GM23248 (cell line): ENCODE measurements around the gene C7orf57. TPM values are rescaled to one million over a fixed set of nuclear protein-coding genes. Genes with fewer than 3 reads are reported as not detected.
"Not testable (repeated sequence)": the region's sequence is repeated elsewhere in the genome, so short reads cannot be mapped to it uniquely, and the experiment has no call there.

ENCODE experiments used
- DNase-seq: peaks from one replicate; pipeline ENCODE4 v3.0.0-alpha.2; 2015
- H2AFZ ChIP-seq: fragments of 200-600 bp; sonication (generic); 2 replicates; pipeline ENCODE4 v1.6.1; 2016; ENCODE audit warnings: antibody characterized with exemption
- H3F3A ChIP-seq: fragments of 200-600 bp; sonication (generic); 2 replicates; pipeline ENCODE4 v1.6.1; 2016; ENCODE audit warnings: mild to moderate bottlenecking, antibody characterized with exemption, mixed run types; ENCODE audit not compliant: insufficient read depth
- H3K27ac ChIP-seq: fragments of 200-600 bp; sonication (generic); 2 replicates; pipeline ENCODE4 v1.5.1; 2016; ENCODE audit warnings: mild to moderate bottlenecking
- H3K27me3 ChIP-seq: fragments of 200-600 bp; sonication (generic); replicated peaks from 2 replicates; pipeline ENCODE4 v1.6.1; 2016; ENCODE audit warnings: mild to moderate bottlenecking; ENCODE audit not compliant: insufficient read depth
- H3K36me3 ChIP-seq: fragments of 200-600 bp; sonication (generic); 2 replicates; pipeline ENCODE4 v1.6.1; 2016; ENCODE audit warnings: low read depth, mild to moderate bottlenecking
- H3K4me1 ChIP-seq: fragments of 200-600 bp; sonication (generic); 2 replicates; pipeline ENCODE4 v1.6.1; 2016; ENCODE audit warnings: mild to moderate bottlenecking; ENCODE audit not compliant: insufficient read depth
- H3K4me2 ChIP-seq: fragments of 200-600 bp; sonication (generic); one replicate; pipeline ENCODE4 v1.6.1; 2016; ENCODE audit warnings: mild to moderate bottlenecking; ENCODE audit not compliant: unreplicated experiment
- H3K4me3 ChIP-seq: fragments of 200-600 bp; sonication (generic); 2 replicates; pipeline ENCODE4 v1.5.1; 2016; ENCODE audit warnings: mild to moderate bottlenecking
- H3K79me2 ChIP-seq: fragments of 200-600 bp; sonication (generic); 2 replicates; pipeline ENCODE4 v1.6.1; 2016; ENCODE audit warnings: mild to moderate bottlenecking; ENCODE audit not compliant: insufficient read depth
- H3K9ac ChIP-seq: fragments of 200-600 bp; sonication (generic); 2 replicates; pipeline ENCODE4 v1.6.1; 2016; ENCODE audit warnings: mild to moderate bottlenecking
- H3K9me2 ChIP-seq: fragments of 200-600 bp; sonication (generic); 2 replicates; pipeline ENCODE4 v1.6.1; 2016; ENCODE audit warnings: mixed run types, mild to moderate bottlenecking, moderate library complexity; ENCODE audit not compliant: insufficient read depth
- H3K9me3 ChIP-seq: fragments of 200-600 bp; sonication (generic); one replicate; pipeline ENCODE4 v1.6.1; 2017; ENCODE audit warnings: low read depth
- H4K20me1 ChIP-seq: fragments of 200-600 bp; sonication (generic); 2 replicates; pipeline ENCODE4 v1.6.0; 2016; ENCODE audit not compliant: insufficient read depth
- EZH2 ChIP-seq: fragments of 200-600 bp; sonication (generic); IDR thresholded peaks from 2 replicates; pipeline ENCODE4 v1.6.1; 2018; ENCODE audit warnings: antibody characterized with exemption, mild to moderate bottlenecking; ENCODE audit not compliant: insufficient read depth, poor library complexity, severe bottlenecking
- EZH2phosphoT487 ChIP-seq: fragments of 200-600 bp; sonication (generic); IDR thresholded peaks from 2 replicates; pipeline ENCODE4 v1.6.1; 2018; ENCODE audit warnings: antibody characterized with exemption, moderate library complexity, mild to moderate bottlenecking, low read depth; ENCODE audit not compliant: insufficient read depth
- WGBS, 2 experiments: methylation state at CpG; one replicate each; pipeline ENCODE4 v1.1.6; 2015 to 2017; ENCODE audit warnings: low lambda C conversion rate in 2 of 2, low coverage in 1 of 2; ENCODE audit errors: missing lambda C conversion rate in 2 of 2; 5-methylcytosine and 5-hydroxymethylcytosine counted together
- in situ Hi-C: fragments of 300-500 bp; cut with MboI; formaldehyde crosslinking; loops from 2 replicates; pipeline ENCODE4 v1.15.0; 2020
- polyA plus RNA-seq: library from polyadenylated mRNA; unstranded; fragments of >200 nt; fragmentation: Nextera tagmentation; extraction: Ambion mirVana; gene quantifications from 2 replicates; pipeline ENCODE4 v1.2.1, GENCODE V29; 2016
- total RNA-seq: library from RNA; depleted of rRNA; stranded (reverse); fragments of >200 nt; shearing (Covaris generic); gene quantifications from 2 replicates; pipeline ENCODE4 v1.2.3, GENCODE V29; 2014

C7orf57 gene
- total and polyA plus RNA-seq, 2 experiments from 2014 or later, result not detected

DNA sequence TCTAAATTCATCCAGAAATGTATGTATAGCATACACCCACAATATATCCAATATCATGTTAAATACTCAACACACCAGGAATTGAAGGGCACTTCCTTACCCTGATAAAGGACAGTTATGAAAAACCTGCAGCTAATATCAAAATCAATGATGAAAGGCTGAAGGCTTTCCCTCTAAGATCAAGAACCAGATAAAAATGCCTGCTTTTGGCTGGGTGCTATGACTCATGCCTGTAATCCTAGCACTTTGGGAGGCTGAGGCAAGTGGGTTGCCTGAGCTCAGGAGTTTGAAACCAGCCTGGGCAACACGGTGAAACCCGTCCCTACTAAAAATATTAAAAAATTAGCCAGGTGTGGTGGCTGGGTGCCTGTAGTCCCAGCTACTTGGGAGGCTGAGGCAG lies 32.1 kb downstream of the C7orf57 start:
- Histone ChIP-seq H3K27ac (no peak overlapping the region), H2AFZ (no peak overlapping the region), H3K79me2 (no peaks in the 10 kb centered on the region), H3K9me3 (no peaks in the 10 kb centered on the region), H3K4me3 (no peak overlapping the region), H3K9ac (no peak overlapping the region), H3F3A (no peaks in the 10 kb centered on the region), H3K4me1 (no peaks in the 10 kb centered on the region), H3K36me3 (no peaks in the 10 kb centered on the region), H3K27me3 (no peaks in the 10 kb centered on the region), H4K20me1 (no peaks in the 10 kb centered on the region), H3K4me2 (no peak overlapping the region), H3K9me2 (no peaks in the 10 kb centered on the region)
- peak; percentile 26 for DNase-seq
- in situ Hi-C loops, result no loop called here
- WGBS, 2 experiments, result 36 to 59% methylated on average over 2 of the region's 2 CpGs
- TF ChIP-seq EZH2, result no peak
- no peak for TF ChIP-seq EZH2phosphoT487

DNA sequence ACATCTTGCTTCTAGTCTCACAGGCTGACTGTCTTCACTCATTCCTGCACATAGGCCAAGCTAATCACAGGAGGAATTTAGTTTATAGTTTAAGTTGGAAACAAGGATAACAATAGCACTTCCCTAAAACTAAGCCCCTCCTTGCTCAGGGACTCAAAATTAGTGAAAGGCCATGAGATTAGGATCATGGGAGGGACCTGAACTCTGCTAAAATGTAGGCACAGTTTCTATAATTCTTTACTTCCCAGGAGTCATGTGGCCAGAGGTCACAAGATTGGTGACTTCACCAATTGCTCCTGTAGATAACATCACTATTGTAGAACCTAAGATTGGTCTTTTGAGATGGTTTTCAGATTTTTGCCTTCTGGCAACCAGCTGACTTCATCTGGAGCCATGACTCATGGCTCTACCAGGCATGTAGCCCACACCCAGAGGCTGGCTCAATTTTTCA lies 38.9 kb downstream of the C7orf57 start:
- H3F3A ChIP-seq, result no peaks in the 10 kb centered on the region
- no peak overlapping the region for H3K9ac ChIP-seq
- H2AFZ ChIP-seq, result peak overlapping the region; percentile 27; the same call in 1 of the 2 replicates
- H3K36me3 ChIP-seq, result no peaks in the 10 kb centered on the region
- H3K9me2 ChIP-seq, result no peaks in the 10 kb centered on the region
- H4K20me1 ChIP-seq, result no peaks in the 10 kb centered on the region
- no peaks in the 10 kb centered on the region for H3K27me3 ChIP-seq
- no peaks in the 10 kb centered on the region for H3K9me3 ChIP-seq
- in situ Hi-C loops, result no loop called here
- H3K79me2 ChIP-seq, result no peaks in the 10 kb centered on the region
- H3K4me3 ChIP-seq, result no peak overlapping the region
- TF ChIP-seq EZH2phosphoT487 (no peak), EZH2 (no peak)
- H3K4me2 ChIP-seq, result no peak overlapping the region
- 0 out of 2 replicates have a peak overlapping the region, but pooled peaks have one; percentile 14 for H3K27ac ChIP-seq
- peak; percentile 65 for DNase-seq
- H3K4me1 ChIP-seq, result peaks cover 13% of the 10 kb centered on the region; the same call in 1 of the 2 replicates

DNA sequence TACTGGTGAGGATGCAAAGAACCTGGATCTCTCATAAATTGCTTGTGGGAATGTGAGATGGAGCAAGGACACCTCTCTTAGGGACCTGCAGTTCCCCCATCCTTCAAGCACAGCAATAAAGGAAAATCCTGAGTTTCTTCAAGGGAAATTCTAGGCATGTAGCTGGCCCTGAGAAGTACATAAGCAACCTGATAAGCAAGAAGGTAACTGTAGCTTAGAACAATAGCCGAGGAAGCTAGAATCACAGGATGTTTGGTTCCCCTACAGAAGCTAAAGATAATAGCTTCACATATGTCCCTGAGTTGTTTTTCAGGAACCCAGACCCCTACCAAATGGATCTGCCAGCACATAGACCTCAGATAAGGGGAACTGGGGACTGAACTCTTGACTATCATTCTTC lies 42.1 kb downstream of the C7orf57 start:
- H3K4me1 ChIP-seq, result peaks cover 13% of the 10 kb centered on the region; the same call in 1 of the 2 replicates
- no peak for DNase-seq
- H3K36me3 ChIP-seq, result no peaks in the 10 kb centered on the region
- TF ChIP-seq EZH2phosphoT487, result no peak
- no peak for TF ChIP-seq EZH2
- H3K27ac ChIP-seq, result no peak overlapping the region
- H3K9me3 ChIP-seq, result no peaks in the 10 kb centered on the region
- H3K9ac ChIP-seq, result no peak overlapping the region
- no peaks in the 10 kb centered on the region for H3K79me2 ChIP-seq
- H3K4me3 ChIP-seq, result no peak overlapping the region
- 97 to 100% methylated on average over 1 of the region's 1 CpG for WGBS, 2 experiments
- in situ Hi-C loops, result no loop called here
- no peak overlapping the region for H2AFZ ChIP-seq
- no peaks in the 10 kb centered on the region for H4K20me1 ChIP-seq
- no peaks in the 10 kb centered on the region for H3F3A ChIP-seq
- no peaks in the 10 kb centered on the region for H3K9me2 ChIP-seq
- no peak overlapping the region for H3K4me2 ChIP-seq
- no peaks in the 10 kb centered on the region for H3K27me3 ChIP-seq

DNA sequence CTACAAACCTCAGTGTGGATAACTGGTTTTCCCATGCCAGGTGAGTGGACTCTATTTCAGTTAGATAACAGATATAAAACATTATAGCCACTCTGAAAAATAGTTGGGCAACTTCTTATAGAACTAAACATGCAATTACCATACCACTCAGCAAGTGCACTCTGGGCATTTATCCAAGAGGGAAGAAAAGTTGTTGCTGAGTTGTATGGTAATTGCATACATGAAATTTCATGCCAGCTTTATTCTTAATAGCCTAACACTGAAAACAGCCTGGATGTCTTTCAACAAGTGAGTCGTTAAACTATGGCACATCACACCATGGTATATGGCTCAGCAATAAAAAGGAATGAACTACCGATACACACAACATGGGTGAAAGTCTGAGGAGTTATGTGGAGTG lies 43.1 kb downstream of the C7orf57 start:
- WGBS, 2 experiments, result 73 to 74% methylated on average over 2 of the region's 2 CpGs
- no peak for DNase-seq
- no peak overlapping the region for H2AFZ ChIP-seq
- no peaks in the 10 kb centered on the region for H3K9me3 ChIP-seq
- H3K27me3 ChIP-seq, result no peaks in the 10 kb centered on the region
- H3K9me2 ChIP-seq, result no peaks in the 10 kb centered on the region
- no peak overlapping the region for H3K4me3 ChIP-seq
- H3K27ac ChIP-seq, result no peak overlapping the region
- H4K20me1 ChIP-seq, result no peaks in the 10 kb centered on the region
- in situ Hi-C loops, result no loop called here
- TF ChIP-seq EZH2, result no peak
- TF ChIP-seq EZH2phosphoT487, result no peak
- H3K9ac ChIP-seq, result no peak overlapping the region
- H3F3A ChIP-seq, result peaks cover 5% of the 10 kb centered on the region
- no peaks in the 10 kb centered on the region for H3K79me2 ChIP-seq
- H3K4me2 ChIP-seq, result no peak overlapping the region
- H3K4me1 ChIP-seq, result peaks cover 17% of the 10 kb centered on the region
- no peaks in the 10 kb centered on the region for H3K36me3 ChIP-seq

DNA sequence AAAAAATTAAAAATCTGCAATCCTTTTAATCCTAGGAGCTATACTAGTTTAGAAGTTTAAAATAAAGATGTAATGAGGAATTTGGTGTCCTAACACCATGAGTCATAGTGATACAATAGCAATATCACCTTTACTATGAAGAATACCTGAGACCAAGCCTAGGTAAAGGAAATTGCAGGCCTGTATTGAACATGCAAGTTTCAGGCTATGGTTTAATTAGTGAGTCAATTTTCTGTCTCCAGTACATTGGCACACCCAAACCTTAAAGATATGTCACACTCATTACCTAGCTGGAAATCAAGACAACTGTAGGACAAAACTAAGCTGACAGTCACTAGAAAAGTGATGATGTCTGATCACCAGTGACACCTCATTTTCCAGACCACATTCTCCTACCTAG lies 47.0 kb downstream of the C7orf57 start:
- in situ Hi-C loops, H3K9me2 ChIP-seq, H3K27me3 ChIP-seq, H3K79me2 ChIP-seq, H3K27ac ChIP-seq, H3K9ac ChIP-seq, H3K4me2 ChIP-seq, H3K4me3 ChIP-seq, H3K36me3 ChIP-seq, H4K20me1 ChIP-seq, H2AFZ ChIP-seq, H3K9me3 ChIP-seq, DNase-seq: not testable (repeated sequence)
- peaks cover 41% of the 10 kb centered on the region for H3F3A ChIP-seq
- peaks cover 35% of the 10 kb centered on the region for H3K4me1 ChIP-seq
